ENCODE results near the gene BRD9.

DNA sequence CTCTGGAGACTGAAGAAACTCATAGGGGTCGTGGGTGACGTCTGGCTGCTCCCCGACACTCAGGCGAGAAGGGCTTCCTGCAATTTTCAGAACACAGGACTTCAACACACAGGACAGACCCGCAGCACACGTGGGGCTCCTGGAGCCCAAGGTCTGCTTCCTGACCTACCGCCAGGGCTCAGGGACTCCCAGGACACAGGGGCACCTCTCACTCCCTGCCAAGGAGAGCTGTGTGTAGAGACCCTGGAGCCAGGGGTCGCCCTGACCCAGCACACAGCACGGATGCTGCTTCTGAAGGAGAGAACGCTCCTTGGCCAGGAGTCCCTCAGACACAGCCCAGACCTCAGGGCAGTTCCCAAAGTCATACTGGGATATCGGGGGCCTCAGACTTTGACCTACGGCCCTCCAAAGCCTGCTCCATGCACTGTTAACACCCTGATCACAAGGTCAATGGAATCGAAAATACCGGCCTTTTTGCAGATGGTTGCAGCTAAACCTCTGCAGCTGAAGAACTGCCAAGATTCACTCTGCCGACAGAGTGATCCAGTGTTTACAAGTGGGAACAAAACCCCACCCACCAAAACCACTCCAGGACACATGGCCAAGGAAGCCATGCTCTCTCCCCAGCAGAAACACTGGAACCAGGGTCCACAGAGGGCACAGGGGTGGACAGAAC is 28.0 kb downstream of the BRD9 start:
- TF ChIP-seq, protein P1, sequence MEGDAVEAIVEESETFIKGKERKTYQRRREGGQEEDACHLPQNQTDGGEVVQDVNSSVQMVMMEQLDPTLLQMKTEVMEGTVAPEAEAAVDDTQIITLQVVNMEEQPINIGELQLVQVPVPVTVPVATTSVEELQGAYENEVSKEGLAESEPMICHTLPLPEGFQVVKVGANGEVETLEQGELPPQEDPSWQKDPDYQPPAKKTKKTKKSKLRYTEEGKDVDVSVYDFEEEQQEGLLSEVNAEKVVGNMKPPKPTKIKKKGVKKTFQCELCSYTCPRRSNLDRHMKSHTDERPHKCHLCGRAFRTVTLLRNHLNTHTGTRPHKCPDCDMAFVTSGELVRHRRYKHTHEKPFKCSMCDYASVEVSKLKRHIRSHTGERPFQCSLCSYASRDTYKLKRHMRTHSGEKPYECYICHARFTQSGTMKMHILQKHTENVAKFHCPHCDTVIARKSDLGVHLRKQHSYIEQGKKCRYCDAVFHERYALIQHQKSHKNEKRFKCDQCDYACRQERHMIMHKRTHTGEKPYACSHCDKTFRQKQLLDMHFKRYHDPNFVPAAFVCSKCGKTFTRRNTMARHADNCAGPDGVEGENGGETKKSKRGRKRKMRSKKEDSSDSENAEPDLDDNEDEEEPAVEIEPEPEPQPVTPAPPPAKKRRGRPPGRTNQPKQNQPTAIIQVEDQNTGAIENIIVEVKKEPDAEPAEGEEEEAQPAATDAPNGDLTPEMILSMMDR (IDR thresholded peaks at IDR 0.05; ENCODE audit: insufficient read depth, low read length): no peak
- no peak for TF ChIP-seq GABPA (IDR thresholded peaks at IDR 0.05; ENCODE audit: low read depth)

Measured in HL-60 (cell line).